ENCODE results near the gene ENTHD1.

- no peak for TF ChIP-seq POLR2AphosphoS5 (IDR thresholded peaks at IDR 0.05; ENCODE audit: borderline replicate concordance, low read depth, low read length)
- TF ChIP-seq EZH2 (IDR thresholded peaks at IDR 0.05) = no peak
- no peak for TF ChIP-seq FOXP2 (optimal IDR thresholded peaks at IDR 0.05; ENCODE audit: control extremely low read depth, extremely low read length, insufficient read depth)
These were observed 154.8 kb downstream of the ENTHD1 start for GRCh38 chr22:39738746-39739145.
